ENCODE data around the gene CCR6. TPM values are rescaled to one million over a fixed set of nuclear protein-coding genes. Genes with fewer than 3 reads are reported as not detected.

CCR6 gene
- total and polyA plus RNA-seq, 10 donors: 15.5 to 37.0 (median 19.8) TPM

DNA sequence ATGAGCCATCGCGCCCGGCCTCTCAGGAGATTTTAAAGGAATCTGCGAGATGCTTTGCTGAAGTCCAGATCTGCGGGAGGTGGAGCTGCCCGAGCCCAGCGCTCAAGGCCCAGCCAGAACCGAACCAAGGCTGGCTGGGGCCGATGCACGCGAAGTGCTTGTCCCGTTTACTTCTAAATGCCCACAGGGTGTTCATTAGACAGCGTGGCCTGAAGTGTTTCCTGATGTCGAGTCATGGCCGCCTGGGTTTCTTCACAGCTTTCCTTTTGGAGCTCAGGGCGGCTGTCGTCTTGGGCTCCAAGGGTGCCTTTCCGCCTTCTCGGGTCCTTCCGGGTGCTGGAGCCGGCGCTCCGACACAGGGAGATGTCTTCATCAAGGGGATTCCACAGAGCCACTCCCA lies 25.1 kb upstream of the CCR6 start:
- H3K9me3 ChIP-seq: no peaks in the 10 kb centered on the region
- H3K27me3 ChIP-seq (replicated peaks in 1 of 7): no peaks in the 10 kb centered on the region
- H3K4me3 ChIP-seq: no peak overlapping the region
- TF ChIP-seq, protein P1, sequence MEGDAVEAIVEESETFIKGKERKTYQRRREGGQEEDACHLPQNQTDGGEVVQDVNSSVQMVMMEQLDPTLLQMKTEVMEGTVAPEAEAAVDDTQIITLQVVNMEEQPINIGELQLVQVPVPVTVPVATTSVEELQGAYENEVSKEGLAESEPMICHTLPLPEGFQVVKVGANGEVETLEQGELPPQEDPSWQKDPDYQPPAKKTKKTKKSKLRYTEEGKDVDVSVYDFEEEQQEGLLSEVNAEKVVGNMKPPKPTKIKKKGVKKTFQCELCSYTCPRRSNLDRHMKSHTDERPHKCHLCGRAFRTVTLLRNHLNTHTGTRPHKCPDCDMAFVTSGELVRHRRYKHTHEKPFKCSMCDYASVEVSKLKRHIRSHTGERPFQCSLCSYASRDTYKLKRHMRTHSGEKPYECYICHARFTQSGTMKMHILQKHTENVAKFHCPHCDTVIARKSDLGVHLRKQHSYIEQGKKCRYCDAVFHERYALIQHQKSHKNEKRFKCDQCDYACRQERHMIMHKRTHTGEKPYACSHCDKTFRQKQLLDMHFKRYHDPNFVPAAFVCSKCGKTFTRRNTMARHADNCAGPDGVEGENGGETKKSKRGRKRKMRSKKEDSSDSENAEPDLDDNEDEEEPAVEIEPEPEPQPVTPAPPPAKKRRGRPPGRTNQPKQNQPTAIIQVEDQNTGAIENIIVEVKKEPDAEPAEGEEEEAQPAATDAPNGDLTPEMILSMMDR (IDR thresholded peaks at IDR 0.05 in 8 of 11, conservative IDR thresholded peaks at IDR 0.05 in 3 of 11): no peak
- TF ChIP-seq POLR2AphosphoS5 (IDR thresholded peaks at IDR 0.05) (no peak), POLR2A (IDR thresholded peaks at IDR 0.05) (no peak)
- DNase-seq: no peak
- WGBS, 5 donors: 91 to 96% (median 94%) methylated on average over 16 to 23 of the region's 23 CpGs
- peaks cover 19 to 97% (median 62%) of the 10 kb centered on the region in 6 donors for H3K4me1 ChIP-seq
- no peaks in the 10 kb centered on the region for H3K36me3 ChIP-seq
- H3K27ac ChIP-seq: peak overlapping the region in 4 of 8 donors; percentile 42 to 93 (median 66)
- intact Hi-C loops (cut with DNase I; ENCODE audit: low total_unique reads): no loop called here

DNA sequence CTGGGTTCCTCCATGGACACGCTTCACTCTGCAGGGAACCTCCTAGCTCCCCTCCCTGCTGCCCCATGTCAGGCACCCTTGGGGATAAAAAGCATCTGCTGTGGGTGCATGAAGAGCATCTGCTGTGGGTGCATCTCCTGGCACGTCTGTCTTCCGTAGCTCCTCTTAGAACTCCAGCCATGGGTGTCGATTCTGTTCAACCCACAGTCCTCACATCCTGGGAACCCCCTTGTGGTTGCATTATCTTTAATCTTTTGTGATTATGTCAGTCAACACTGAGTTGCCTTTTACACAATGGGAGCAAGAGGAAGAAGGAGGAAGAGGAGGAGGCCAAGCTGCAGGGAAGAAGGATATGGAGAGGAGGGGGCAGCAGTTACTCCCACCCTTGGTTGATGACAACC lies 24.1 kb upstream of the CCR6 start:
- peaks cover 18 to 97% (median 62%) of the 10 kb centered on the region in 6 donors for H3K4me1 ChIP-seq
- intact Hi-C loops (cut with DNase I; ENCODE audit: low total_unique reads): no loop called here
- H3K36me3 ChIP-seq: no peaks in the 10 kb centered on the region
- no peak overlapping the region for H3K4me3 ChIP-seq
- peak overlapping the region in 5 of 8 donors; percentile 9 to 71 (median 62) for H3K27ac ChIP-seq
- H3K27me3 ChIP-seq (replicated peaks in 1 of 7): no peaks in the 10 kb centered on the region
- no peaks in the 10 kb centered on the region for H3K9me3 ChIP-seq
- no peak for DNase-seq
- TF ChIP-seq, protein P1 (IDR thresholded peaks at IDR 0.05 in 8 of 11, conservative IDR thresholded peaks at IDR 0.05 in 3 of 11): peak in 2 of 11 experiments; percentile 14 to 24
- TF ChIP-seq POLR2AphosphoS5 (IDR thresholded peaks at IDR 0.05): peak in 2 of 3 donors; percentile 37 to 59
- no peak for TF ChIP-seq POLR2A (IDR thresholded peaks at IDR 0.05)
- WGBS, 5 donors: 27 to 52% (median 50%) methylated on average over 4 of the region's 4 CpGs

DNA sequence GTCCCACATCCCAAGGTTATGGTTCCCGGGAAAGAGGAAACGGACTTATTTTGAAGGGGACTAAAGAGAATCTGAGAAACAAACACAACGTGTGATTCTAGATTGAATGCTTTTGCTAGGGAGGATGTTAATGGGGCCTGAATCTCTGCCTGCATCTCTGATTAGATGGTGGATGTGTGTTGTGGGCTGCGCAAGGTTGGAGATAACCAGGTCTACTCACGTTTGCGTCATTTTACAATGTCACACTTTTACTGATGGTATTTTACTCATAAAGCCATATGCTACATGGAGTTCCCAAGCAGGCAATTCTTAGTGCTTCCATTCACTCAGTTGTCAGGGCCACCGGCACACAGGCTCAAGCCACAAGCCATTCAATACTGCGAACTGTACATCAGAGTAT lies 23.2 kb upstream of the CCR6 start:
- Histone ChIP-seq H3K4me1 (peaks cover 16 to 95% (median 59%) of the 10 kb centered on the region in 6 donors), H3K36me3 (no peaks in the 10 kb centered on the region), H3K4me3 (no peak overlapping the region), H3K27ac (peak overlapping the region in 3 of 8 donors; percentile 42 to 71 (median 62)), H3K27me3 (replicated peaks in 1 of 7) (no peaks in the 10 kb centered on the region), H3K9me3 (no peaks in the 10 kb centered on the region)
- intact Hi-C loops (cut with DNase I; ENCODE audit: low total_unique reads): no loop called here
- DNase-seq: no peak
- TF ChIP-seq POLR2A (IDR thresholded peaks at IDR 0.05) (no peak), POLR2AphosphoS5 (IDR thresholded peaks at IDR 0.05) (no peak)
- TF ChIP-seq, protein P1 (IDR thresholded peaks at IDR 0.05 in 8 of 11, conservative IDR thresholded peaks at IDR 0.05 in 3 of 11): no peak
- WGBS, 5 donors: 76 to 91% (median 88%) methylated on average over 8 of the region's 8 CpGs

DNA sequence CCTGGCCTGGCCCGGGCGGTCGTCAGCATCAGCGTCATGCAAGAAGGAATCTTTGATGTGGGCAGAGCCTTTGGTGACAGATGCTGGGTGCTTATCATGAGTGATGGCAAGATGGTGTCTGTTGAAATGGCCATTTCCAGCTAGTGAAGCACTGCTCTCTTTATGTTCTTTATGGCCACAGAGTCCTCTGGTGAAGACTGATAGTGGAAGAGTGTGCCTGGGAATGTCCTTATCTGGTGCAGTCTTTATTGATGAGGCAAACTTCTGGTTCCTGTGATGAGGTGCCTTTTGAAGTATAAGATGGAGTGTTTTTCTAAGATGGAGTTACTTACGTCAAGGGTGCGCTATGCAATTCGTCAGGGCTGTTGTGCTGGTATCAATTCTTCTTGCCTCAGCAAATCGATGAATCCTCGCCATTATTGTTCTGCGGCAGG lies 22.6 kb upstream of the CCR6 start:
- Histone ChIP-seq H3K4me1 (peaks cover 15 to 90% (median 54%) of the 10 kb centered on the region in 6 donors), H3K9me3 (no peaks in the 10 kb centered on the region), H3K4me3 (no peak overlapping the region)

More for the DNA sequence above, 22.6 kb upstream of the CCR6 start:
- H3K27ac ChIP-seq: peak overlapping the region in 1 of 8 donors; percentile 71
- TF ChIP-seq POLR2A (IDR thresholded peaks at IDR 0.05) (no peak), POLR2AphosphoS5 (IDR thresholded peaks at IDR 0.05) (no peak)
- TF ChIP-seq, protein P1 (IDR thresholded peaks at IDR 0.05 in 8 of 11, conservative IDR thresholded peaks at IDR 0.05 in 3 of 11): no peak
- intact Hi-C loops (cut with DNase I; ENCODE audit: low total_unique reads): no loop called here
- WGBS, 5 donors: 72 to 92% (median 73%) methylated on average over 10 of the region's 10 CpGs
- H3K36me3 ChIP-seq: no peaks in the 10 kb centered on the region
- no peaks in the 10 kb centered on the region for H3K27me3 ChIP-seq (replicated peaks in 1 of 7)
- no peak for DNase-seq

Data from spleen (tissue), 11 donors.